IPS-NIHi7 (cell line): ENCODE results near the gene SNAP25.

Experiments
- DNase-seq: peaks from one replicate; pipeline ENCODE4 v3.0.0; 2012; ENCODE audit warnings: mixed read lengths; ENCODE audit errors: extremely low spot score

SNAP25 gene

DNA sequence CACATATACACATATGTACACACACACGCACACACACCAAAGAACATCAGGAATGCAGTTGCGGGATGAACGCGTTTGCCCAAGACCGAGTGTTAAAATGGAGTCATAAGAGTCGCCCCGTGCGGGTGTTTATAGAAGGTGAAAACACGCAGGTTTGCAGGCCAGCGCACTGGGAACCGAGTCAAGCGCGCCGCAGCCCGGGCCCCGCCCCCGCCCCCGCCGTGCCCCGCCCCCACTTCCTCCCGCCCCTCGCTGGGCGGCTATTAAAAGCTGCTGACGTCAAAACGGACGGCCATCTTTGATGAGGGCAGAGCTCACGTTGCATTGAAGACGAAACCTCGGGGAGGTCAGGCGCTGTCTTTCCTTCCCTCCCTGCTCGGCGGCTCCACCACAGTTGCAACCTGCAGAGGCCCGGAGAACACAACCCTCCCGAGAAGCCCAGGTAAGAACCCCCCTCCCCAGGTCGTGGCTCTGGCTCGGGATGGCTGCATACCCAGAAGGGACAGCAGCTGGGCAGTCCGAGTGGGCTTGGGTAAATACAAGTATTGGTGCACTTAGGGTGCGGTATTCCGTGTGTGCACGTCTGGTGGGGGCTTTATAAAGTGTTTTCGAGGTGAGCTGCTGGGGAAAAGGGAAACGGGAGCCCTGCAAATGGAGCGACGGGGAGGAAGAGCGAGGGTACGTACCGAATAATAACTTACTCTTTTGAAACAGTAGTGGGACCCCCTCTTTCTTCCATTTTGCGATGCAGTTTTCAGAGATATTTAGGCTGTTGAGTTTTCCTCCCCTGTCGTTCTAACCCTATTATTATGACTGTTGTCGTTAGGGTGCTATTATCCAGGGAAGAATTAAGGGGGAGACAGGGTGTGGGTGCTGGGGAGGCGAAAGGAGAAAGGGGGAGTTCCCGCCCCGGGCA, at the start of gene SNAP25:
Gene SNAP25 (plus strand): TSS at position 295 of the 916 bp plus-strand sequence. CDS start 56,662 bp downstream, outside the sequence.
- peak; percentile 77 for DNase-seq

DNA sequence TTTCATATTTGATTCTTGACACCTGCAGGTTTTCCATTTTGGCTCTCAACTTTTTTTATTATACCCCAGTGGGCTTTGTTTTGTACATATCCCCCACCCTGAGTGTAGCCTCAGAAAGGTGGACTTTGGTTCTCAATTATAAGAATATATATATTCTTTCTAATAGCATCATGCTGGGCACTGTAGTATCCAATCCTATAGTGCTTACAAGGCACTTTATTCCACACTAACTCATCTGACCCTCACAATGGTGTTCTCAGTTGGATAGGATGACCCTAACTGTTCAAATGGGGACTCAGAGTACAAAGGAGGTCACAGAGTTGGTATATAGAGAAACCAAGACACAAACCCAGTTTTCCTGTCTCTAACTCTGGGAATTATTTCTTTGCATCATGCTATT, 48.9 kb upstream of the SNAP25 start:
- DNase-seq, result no peak

DNA sequence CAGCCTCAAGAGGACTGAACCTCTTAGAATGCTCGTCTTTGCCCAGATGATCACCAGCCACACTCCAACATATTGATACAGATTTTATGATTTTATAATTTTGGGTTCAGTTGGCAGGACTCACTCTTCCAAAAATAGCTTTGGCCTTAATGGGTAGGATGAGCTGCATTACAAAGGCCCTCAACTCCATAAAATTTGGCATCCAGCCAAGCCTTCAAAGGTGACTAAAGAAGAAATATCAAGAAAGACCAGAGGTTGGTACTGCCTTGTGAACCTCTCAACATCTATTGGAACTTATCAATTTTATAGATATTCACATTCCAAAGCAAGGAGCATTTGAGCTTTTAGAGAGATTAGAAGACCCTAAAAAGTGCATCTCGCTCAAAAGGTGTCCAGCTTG, 48.4 kb upstream of the SNAP25 start:
- DNase-seq, result no peak

DNA sequence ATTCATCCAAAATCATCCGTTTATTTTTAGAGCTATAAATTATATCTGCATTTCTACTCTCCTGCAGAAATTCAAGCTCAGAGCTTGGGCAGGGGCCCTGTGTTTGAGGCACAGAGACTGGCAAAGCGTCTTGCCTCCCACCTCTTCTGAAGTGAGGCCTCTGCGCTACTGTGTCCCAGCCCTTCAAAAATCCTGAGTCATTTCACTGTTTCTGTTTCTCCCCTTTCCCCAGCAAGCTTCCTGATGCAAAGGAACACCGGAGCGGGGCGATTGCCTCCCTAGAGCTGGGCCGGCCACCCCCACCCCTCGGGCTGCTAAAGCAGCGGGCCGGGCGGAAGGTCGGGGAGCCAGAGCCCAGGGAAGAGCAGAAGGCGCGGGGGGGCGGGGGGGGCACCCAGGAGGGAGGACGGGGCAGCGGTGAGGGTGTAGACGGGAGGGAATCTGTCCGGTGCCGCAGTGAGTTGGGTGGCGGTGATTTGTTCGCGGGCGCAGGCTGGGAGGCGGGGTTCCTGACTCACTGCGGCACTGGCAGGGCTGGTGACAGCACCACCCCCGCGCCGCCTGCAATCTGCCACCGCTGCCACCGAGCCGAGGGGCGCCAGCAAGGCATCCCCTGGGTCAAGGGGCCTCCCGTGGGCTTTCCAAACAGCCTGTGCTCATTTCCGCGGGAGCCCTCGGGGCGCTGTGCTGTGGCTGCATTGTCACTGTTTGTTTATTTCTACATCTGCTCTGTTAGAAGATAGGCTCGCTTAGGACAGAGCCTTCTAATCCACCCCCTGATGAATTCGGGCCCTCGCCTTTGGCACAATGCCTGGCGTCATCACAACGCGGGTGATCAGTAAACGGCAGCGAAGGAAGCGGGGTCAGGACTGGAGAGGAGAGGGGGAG, 46.5 kb upstream of the SNAP25 start:
- DNase-seq, result peak; percentile 81

DNA sequence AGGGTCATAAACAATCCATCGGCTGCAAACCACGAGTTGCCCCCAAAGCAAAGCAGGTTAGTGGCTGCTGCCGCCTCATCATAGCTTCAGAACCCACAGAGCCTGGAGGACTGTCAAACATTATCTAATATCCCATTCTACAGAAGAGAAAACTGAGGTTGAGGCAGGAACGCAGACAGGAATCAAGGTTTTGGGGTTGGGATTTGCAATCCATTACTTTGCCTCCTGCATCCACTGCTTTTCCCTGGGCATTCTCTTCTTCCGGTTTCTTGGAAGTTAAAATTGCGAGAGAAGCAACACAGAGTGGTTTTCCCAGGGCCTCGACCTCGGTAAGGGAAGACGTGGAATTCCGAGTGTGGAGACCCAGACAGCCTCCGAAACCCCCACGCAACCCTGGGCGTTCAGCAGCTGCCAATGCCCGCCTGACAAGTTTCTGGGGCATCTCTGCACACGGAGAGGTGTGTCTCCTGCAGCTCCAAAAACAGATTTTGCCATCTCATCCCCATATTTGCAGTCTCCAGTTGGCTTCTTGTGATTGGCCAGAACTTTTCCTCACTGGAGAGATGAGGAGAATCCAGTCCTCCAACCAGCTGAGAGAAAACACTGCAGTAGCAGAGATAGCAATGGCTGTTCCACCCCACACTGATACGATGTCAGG, 45.5 kb upstream of the SNAP25 start:
- DNase-seq, result no peak

DNA sequence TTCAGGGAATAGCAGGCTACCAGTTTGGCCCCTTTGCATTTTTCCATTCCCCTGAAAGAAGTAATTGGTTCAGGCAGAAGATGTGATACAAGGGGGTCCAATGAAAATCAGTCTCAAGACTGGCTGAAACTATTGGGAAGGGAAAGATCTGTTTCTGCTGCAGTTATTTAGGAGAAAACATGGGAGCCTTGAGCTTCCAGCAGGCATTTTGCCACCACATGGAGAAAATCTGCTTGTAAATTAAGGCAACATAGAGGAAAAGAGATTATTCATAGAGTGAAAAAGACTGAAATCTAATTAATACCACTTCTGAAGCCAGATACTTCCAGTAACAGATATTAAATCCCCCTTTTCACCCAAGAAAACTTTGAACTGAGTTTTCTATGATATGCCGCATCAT, 44.2 kb upstream of the SNAP25 start:
- no peak for DNase-seq

DNA sequence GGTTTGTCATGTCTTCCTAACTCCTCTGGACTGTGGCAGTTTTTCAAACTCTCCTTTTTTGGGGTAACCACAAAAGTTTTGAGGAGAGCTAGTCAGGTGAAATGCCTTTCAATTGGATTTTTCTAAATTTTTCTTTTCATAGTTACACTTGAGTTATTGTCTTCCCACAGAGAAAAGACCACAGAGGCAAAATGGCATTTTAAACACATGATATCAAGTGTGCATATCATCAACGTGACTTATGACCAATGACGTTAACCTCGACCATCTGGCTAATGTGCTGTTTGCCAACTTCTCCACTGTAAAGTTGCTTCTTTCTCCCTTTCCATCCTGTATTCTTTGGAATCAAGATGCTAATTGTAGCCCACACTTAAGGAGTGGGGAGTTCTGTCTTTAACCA, 41.3 kb upstream of the SNAP25 start:
- no peak for DNase-seq

DNA sequence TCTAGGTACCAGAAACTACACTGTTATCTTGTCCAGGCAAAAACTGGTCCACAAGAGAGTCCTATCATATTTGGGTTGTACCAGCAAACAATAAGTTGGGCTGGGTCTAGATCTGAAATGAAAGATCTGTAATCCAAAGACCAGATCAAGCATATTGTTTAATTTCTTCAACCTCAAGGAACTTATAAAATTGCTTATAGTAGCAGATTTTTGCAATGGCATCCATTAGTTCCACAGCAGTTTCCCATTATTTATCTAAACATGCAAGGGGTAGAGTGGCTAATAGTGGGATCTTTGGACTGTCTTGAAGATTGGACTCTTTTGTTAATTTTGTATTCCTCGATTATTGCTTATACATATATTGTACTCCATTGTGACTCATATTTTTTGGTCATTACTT, 40.5 kb upstream of the SNAP25 start:
- no peak for DNase-seq

DNA sequence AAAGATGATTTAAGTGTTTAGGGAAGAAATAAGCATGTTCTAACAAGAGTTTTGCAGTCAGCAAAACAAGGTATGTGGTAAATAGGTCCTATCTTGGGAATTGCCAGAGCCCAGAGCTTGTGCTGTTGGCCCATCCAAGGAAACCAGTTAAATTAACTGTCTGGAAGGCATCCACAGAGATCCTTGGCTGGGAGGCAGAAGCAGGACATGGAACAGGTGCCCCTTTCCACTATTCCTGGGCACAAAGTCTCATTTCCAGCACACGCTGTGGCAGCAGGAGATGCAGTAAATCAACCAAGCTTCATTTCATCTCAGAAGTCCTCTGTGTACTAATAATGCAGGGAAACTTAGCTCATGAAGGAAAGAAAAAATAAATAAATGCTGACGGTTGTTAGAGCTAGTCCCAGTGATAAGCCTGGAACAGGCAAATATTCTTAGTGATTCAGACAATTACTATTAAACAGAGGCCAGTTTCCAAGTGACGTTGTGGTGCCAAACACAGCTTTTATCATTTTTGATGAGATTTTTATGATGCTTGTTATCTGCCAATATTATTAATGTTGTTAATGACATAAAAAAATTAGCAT, 39.8 kb upstream of the SNAP25 start:
- DNase-seq, result no peak

DNA sequence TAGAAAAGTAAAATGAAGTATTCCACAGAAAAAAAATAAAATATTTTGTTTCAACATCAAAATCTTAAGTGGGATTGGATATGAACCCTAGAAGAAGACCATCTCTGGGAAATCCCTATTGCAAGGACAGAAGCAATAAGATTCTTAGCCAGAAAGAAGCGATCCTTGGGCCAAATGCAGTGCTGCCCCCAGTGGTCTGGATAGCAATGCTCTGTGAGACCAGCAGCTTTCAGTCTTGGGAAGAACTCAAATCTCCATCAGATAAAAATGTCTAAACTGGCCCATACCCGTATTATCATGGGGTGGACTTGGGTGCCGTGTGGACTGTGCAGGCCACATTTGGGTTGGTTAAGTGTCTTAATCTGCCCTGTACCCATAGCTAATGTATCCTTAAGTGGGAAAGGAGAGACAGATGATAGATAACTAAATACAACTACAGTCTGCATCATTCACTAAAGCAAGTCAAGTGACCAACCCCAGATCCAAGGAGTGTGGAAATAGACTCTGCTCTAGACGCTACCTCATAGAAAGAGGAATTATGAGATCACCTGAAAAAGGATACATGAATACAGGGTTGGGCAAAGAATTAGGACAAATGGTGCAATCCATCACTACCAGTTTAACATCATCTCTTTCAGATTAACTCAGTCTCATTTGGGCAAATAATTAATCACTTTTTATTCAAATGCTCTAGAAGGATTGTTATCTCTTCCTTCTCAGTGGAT, 38.9 kb upstream of the SNAP25 start:
- peak; percentile 52 for DNase-seq

DNA sequence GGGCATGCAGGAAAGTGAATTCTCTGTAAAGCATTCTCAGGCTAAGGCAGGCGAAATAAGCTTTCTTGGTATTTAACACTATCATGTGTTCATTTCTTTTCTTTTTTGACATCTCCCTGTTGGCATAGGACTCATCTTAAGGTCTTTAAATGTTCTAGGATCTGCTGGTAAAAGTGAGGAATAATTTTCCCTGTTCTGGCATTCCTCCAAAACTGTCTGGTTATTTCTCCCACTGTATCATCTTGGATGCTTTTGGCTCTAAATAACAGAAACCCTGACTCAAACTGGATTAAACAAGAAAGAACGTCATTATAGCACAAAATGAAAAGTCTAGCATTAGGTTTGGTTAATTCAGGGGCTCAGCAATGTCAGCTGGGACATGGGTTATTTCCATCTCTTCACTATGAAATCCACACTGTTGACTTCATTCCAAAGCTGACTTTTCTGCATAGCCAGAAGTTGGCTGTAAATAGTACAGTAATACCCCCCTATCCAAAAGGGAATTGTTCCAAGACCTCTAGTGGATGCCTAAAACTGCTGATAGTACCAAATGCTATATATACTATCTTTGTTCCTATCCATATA, 37.9 kb upstream of the SNAP25 start:
- DNase-seq, result no peak

DNA sequence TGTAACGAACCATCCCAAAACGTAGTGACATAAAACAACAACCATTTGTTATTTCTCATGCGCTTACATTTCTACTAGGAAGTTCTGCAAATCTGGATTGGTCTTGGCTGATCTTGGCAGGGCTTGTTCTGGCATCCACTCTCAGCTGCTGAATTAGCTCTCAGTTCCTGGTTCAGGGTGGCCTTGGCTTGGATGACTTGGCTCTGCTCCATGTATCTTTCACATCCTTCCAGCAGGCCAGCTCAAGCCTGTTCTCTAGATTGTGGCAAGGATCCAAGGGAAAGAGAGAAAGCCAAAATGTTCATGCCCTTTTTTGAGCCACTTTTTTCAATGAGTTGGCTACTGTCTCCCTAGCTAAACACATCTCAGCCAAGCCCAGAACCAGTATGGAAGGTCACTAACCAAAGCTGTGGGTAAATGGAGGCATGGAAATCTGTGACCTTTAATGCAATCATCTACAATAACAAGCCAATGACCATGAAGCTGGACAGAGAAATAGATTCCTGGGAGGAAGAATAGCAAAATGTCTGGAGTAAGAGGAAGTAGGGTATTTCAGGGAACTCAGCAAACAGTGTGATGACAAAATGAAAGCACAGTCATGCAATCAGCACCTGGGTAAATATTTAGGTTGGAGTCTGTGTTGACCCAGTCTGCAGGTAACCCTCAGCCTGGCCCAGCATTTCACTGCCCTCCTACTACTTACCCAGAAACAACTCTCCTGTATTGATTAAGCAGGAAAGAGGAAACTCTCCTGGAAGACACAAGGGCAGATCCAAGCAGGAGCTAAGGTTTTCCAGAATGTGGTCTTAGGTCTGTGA, 32.7 kb upstream of the SNAP25 start:
- DNase-seq, result no peak

DNA sequence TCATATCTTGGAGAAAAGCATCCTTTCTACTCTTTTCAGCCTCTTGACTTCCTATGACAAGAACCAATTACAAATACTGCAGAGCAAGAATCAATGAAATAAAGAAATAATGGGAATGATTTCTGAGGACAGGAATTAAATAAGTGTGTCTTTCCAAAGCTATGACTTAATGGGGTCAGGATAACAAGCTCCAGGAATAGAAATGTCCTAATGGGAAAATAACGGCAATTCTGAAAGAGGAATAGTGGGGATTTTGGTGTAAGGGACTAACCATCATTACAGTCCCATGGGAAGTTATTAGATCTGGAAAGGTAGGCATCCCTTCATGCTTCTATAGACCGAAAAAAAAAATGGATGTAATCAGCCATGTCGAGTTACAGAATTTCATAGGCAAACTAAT, 28.2 kb upstream of the SNAP25 start:
- no peak for DNase-seq

DNA sequence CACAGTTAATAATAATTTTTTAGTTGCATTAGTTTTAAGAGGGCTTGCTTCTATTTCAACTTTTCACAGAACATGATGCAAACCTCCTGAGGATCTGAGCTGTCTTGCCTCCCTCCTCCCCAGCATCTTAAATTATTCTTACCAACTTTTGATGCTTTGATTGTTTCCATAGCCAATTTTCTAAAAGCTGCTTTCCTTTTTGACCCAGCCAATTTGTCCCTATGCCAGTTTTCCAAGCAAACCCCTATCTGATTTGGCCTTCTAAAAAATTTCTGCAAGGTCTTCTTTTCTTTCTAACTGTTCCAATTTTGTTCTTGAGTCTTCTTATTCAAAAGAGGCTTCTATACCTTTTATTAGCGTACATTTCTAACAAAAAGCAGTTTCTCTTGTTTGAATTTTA, 26.5 kb upstream of the SNAP25 start:
- no peak for DNase-seq

DNA sequence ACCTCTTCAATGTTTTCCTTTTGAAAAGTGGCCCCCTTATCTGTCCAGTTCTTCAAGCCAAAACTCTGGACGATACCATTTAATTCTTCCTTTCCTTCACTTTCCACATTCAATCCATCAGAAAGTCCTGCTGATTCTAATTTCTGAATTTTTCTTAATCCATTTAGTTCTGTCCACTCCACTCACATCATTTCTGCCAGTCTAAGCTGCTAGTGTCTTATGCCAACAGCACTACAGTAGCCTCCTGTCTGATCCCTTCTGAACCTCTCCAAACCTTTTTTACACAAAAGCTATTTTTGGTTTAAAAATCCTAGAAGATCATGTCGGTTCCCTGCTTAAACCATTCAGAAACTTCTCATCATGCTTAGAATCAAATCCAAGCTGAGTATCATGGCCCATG, 24.5 kb upstream of the SNAP25 start:
- DNase-seq, result no peak

DNA sequence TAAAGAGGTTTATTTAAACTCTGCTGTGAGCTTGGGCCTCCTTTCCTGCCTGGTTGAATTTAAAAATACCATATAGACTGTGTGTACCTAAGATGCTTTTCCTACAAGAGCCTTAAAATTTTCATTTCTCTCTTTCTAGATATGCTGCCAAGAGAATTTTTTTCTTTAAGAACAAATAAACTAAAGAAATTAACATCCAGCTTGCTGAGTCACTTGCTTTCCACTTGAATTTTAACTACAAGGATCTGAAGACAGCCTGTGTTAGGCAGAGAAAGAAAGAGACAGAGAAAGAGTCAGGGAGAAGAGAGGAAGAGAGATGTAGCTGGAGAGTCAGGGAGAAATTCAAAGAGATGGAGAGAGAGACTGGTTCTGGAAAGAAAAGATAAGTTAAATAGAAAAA, 18.3 kb upstream of the SNAP25 start:
- no peak for DNase-seq

DNA sequence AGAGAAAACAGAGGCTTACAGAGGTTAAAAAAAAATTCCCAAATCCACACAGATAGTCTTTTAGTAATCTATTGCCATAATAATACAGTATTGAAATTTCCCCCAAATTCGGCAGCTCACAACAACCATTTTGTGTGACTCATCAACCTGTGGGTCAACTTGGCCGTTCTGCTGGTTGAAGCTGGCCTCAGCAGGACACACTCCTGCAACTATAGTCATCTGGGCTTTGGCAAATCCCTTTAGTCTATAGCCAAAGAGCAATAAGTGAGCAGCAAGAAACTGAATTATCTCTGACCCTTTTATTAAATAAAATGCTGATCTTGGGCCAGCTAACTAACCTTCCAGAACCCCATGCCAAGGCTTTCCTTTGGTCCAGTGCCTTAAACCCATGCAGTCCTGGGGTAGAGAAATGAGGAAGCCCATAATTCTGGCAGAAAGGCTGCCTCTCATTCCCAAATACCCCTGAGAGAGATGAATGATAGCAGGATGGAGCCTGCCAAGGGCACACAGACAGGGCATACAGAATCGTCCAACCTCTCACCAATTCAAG, 17.2 kb upstream of the SNAP25 start:
- DNase-seq, result no peak

DNA sequence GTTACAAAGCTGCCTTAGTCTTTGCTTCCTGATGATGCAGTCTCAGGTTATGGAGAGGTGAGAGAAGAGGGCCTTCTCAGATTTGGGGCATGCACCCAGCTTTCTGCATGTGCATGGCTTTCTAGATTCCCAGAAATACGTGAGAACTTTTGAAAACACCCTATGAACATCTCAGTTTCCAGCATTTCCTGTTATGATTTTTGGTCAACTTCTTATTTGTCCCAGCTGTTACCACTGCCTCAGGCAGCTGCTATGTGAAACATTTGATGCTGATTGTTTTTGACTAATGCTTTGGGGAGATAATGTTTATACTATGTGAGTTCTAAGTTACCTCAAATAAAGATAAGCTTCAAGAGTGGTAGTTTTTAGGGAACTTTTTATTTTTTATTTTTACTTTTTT, 9.5 kb upstream of the SNAP25 start:
- no peak for DNase-seq

DNA sequence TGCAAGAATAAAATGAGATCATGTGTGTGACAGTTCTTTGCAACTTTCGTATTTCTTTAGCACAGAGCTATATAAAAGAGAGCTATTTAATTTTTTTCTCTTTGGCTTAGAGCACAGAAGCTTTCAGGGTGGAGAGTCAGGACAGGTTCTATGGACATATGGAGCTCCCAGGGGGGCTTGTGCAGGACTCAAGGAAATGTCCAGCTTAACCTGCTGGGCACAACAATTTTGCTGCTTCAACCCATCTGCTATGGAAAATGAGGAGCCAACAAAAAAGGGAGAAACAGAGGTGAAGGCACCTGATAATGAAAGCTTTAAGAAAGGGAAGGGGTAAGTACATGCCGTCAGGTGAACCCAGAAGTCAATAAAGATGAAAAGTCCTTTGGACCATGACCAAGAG, 5.1 kb upstream of the SNAP25 start:
- DNase-seq, result no peak
